Nucleus accumbens (tissue), 56 donors: ENCODE data around the gene G2E3.
"Not testable (repeated sequence)": the region's sequence is repeated elsewhere in the genome, so short reads cannot be mapped to it uniquely, and the experiment has no call there.

Experiments
- DNase-seq, 56 donors: peaks; one replicate each; lab custom pipeline; 2025; lab: John Stamatoyannopoulos, UW

The G2E3 gene

DNA sequence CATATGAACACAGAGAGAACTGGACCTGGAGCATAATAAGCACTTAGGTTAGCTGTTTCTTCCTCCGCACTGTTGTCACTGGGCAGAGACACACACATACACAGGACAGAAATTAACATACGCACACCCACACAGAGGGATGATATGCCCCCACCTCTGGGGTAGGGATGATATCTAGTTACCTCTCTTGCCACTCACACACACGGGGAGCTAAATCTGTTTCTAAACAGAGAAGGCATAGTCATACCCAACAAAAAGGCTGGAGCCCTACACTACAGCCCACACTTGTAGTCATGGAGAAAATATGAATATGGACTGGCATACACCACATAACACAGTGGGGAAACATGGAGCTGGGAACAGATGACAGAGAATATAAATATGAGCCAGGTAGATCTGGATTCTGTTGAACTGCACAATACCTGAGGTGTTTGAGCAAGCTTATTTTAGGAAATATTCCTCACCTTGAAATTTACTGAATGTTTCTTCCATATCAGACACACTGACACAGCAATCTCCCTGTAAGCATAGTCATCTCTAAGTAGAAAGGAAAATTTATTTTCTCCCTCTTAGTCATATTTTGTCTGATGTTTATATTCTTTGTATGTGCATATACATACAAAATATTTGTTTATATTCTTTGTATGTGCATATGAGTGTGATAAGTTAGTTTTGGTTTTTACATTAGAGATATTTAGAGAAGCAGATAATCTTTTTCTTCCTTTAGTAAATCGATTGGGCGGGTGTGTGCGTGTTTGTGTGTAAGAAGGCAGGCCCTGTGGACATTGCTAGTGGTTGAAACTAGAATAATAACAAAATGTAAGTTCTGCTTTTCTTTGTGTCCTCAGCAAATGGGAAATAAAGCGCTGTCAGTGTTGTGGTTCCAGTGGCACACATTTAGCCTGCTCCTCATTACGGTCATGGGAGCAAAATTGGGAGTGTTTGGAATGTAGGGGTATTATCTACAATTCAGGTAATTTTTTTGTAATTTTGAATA lies 42.3 kb downstream of the G2E3 start:
- no peak for DNase-seq

DNA sequence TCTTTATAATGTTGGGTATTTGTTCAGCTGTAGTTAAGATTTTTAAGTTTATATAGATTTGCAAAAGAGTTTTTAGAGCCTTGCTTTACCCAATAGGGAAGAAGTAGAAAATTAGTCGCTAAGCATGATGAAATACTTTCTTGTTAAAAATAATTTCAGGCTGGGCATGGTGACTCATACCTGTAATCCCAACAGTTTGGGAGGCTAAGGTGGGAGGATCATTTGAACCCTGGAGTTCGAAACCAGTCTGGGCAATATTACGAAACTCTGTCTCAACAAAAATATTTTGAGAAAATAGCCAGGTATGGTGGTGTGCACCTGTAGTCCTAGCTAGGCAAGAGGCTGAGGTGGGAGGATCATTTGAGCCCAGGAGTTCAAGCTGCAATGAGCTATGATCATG lies 44.4 kb downstream of the G2E3 start:
- no peak for DNase-seq

GRCh38 chr14:30604696-30605095 lies 45.7 kb downstream of the G2E3 start:
- DNase-seq: not testable (repeated sequence)

GRCh38 chr14:30607156-30607780 lies 48.3 kb downstream of the G2E3 start:
- no peak for DNase-seq

DNA sequence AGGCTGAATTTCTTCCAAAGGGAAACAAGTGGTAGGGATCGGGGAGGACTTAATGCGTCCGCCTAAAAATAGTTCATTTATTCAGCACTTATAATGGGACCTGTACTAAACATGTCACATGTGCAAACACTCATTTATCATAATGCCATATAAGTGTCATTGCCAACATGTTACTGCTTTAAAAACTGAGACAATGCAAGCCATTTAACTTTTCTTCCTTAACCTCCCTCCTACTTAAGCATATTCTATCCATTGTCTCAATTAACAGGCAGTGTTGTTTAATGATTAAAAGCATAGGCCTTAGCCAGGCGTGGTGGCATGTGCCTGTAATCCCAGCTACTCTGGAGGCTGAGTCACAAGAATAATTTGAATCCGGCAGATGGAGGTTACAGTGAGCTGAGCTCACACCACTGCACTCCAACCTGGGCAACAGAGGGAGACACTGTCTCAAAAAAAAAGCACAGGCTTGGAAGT lies 49.6 kb downstream of the G2E3 start:
- no peak for DNase-seq

- DNase-seq: peak in 26 of 56 donors; percentile 1 to 47 (median 14)
Observed at GRCh38 chr14:30610787-30611343, 51.9 kb downstream of the G2E3 start.

DNA sequence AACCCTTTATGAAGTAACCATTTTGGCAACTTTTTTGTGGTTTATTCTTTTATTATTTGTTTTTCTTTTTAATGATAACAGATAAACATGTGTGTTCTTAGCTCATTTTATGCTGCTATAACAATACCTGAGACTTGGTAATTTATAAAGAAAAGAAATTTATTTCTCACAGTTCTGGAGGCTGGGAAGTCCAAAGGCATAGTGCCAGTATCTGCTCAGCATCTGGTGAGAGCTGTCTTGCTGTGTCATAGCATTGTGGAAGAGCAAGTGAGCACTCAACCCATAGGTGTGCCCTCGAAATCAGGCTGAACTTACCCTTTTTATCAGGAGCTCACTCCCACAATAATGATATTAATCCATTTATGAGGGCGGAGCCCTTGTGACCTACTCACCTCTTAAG lies 55.2 kb downstream of the G2E3 start:
- DNase-seq: no peak

- no peak for DNase-seq
Observed at GRCh38 chr14:30620178-30620577, 61.2 kb downstream of the G2E3 start.

GRCh38 chr14:30621354-30621939 lies 62.5 kb downstream of the G2E3 start:
- peak in 9 of 56 donors; percentile 4 to 52 (median 19) for DNase-seq

GRCh38 chr14:30621940-30622830 lies 63.2 kb downstream of the G2E3 start, which contains the start of gene SCFD1:
Gene SCFD1, plus strand, starts transcription at chr14:30622319. Its CDS starts 20 bp downstream, at chr14:30622339.
- peak in 55 of 56 donors; percentile 52 to 96 (median 89) for DNase-seq

- no peak for DNase-seq
Observed at GRCh38 chr14:30623412-30624131, 64.6 kb downstream of the G2E3 start.

- DNase-seq: no peak
Observed at GRCh38 chr14:30624132-30624423, 65.1 kb downstream of the G2E3 start.

DNA sequence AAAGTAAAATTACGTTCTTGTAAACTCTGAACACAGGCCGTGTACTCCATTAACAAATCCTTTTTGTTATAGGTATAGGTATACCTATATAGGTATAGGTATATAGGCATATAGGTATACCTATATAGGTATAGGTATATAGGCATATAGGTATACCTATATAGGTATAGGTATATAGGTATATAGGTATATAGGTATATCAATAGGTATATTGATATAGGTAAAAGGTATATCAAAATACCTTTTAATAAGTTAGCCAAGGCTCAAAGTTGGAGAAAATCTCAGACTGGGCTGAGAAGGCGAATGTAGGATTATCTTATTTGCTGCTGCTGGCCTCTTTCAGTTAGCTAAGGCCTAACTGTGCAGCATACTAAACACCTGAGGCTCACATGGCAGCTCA lies 66.6 kb downstream of the G2E3 start:
- DNase-seq: no peak

GRCh38 chr14:30629432-30629831 lies 70.5 kb downstream of the G2E3 start:
- DNase-seq: not testable (repeated sequence)

DNA sequence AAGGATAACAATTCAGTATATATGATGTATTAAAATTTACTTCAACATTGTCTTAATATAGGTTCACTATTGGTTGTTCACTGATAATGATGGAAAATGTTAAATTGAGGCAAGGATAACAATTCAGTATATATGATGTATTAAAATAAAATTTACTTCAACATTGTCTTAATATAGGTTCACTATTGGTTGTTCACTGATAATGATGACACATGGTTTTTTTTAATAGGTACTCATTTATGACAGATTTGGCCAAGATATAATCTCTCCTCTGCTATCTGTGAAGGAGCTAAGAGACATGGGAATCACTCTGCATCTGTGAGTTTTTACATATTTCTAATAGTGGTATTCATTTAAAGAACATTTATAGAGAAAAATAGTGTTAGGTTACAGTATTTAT lies 71.3 kb downstream of the G2E3 start:
- no peak for DNase-seq

GRCh38 chr14:30632730-30633129 lies 73.8 kb downstream of the G2E3 start:
- DNase-seq: no peak

DNA sequence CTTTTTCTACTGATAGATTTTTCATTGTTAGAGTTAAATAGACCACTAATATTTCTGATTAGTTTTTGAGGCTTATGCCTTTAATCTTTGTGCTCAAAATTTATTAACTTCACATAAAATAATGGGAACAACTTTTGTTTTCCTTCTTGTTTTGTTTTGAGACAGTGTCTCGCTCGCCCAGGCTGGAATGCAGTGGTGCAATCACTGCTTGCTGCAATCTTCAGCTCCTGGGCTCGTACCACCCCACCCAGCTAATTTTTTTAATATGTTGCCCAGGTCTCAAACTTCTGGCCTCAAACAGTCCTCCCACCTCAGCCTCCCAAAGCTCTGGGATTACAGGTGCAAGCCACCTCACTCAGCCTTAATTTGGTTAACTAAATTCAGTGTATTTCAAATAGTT lies 80.0 kb downstream of the G2E3 start:
- no peak for DNase-seq

DNA sequence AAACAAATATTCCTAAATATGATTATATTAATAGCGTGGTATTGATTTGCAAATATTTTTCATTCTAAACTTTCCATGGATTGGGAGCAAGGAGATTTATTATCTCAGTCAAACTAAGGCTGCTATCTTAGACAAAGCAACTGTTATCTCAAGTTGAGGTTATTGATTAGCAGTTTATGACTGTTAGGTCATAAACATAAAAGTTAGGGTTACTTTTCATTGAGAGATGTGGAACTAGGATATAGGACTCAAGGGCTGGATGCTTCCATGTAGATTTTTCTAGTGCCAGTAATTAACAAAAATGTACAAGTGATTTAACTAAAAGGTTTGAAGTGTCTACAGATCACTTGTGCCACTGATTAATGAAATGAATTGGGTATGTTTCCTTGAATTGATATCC lies 82.2 kb downstream of the G2E3 start:
- DNase-seq: no peak

GRCh38 chr14:30644462-30644861 lies 85.5 kb downstream of the G2E3 start:
- DNase-seq: not testable (repeated sequence)
